B cell (primary cell): ENCODE results near the gene TMEM255B. TPM values are rescaled to one million over a fixed set of nuclear protein-coding genes. Genes with fewer than 3 reads are reported as not detected.

Experiments used
- ATAC-seq: fragments of 200-7000 bp; cut with Tn5 transposase; one replicate; pipeline ENCODE4 v1.10.0; 2021; ENCODE audit warnings: low read depth, mild to moderate bottlenecking, moderate number of reproducible peaks, moderate library complexity
- CTCF ChIA-PET: fragments of 350-600 bp; sonication (Branson Sonifier 250); formaldehyde crosslinking; loops from one replicate; lab custom pipeline; 2021; ENCODE audit warnings: antibody characterized with exemption, inconsistent platforms; lab: Charles Lee
- POLR2A ChIA-PET: fragments of 350-600 bp; sonication (Branson Sonifier 250); formaldehyde crosslinking; loops from one replicate; lab custom pipeline; 2021; ENCODE audit warnings: antibody characterized with exemption; lab: Charles Lee
- DNase-seq: peaks from one replicate; pipeline ENCODE4 v3.0.0; 2013
- H2AFZ ChIP-seq: 2 replicates; pipeline ENCODE4 v1.6.1; 2012; ENCODE audit warnings: mild to moderate bottlenecking, low read depth, low read length; ENCODE audit not compliant: insufficient read depth, poor library complexity, severe bottlenecking
- H3K27ac ChIP-seq, 2 donors: 1 replicate in 1 of 2; 2 replicates in 1 of 2; pipeline ENCODE4 v1.5.1; 2012 to 2013; ENCODE audit warnings: low read length in 2 of 2, mild to moderate bottlenecking in 2 of 2, moderate library complexity in 1 of 2
- H3K27me3 ChIP-seq, 4 experiments: fragments of 200-600 bp in 1 of 4; sonication (generic) in 1 of 4; replicated peaks in 1 of 4; 1 replicate in 2 of 4; 2 replicates in 2 of 4; pipeline versions ENCODE4 v1.6.1 to v1.7.0; 2013 to 2016; ENCODE audit warnings: low read length in 3 of 4, mild to moderate bottlenecking in 2 of 4, mixed read lengths in 1 of 4, moderate library complexity in 1 of 4; ENCODE audit not compliant: insufficient read depth in 4 of 4, control insufficient read depth in 3 of 4; ENCODE audit errors: control extremely low read depth in 1 of 4
- H3K36me3 ChIP-seq, 2 experiments: replicated peaks in 1 of 2; 1 replicate in 1 of 2; 2 replicates in 1 of 2; pipeline versions ENCODE4 v1.6.1 to v1.7.1; 2013; ENCODE audit warnings: low read length in 1 of 2; ENCODE audit not compliant: insufficient read depth in 2 of 2, control insufficient read depth in 1 of 2; ENCODE audit errors: control extremely low read depth in 1 of 2, extremely low read depth in 1 of 2
- H3K4me1 ChIP-seq, 2 donors: fragments of 200-600 bp in 1 of 2; sonication (generic) in 1 of 2; 1 replicate in 1 of 2; 2 replicates in 1 of 2; pipeline versions ENCODE4 v1.5.1 to v1.6.1; 2013 to 2017; ENCODE audit warnings: low read length in 2 of 2; ENCODE audit not compliant: control insufficient read depth in 2 of 2, insufficient read depth in 2 of 2
- H3K4me2 ChIP-seq: replicated peaks from 2 replicates; pipeline ENCODE3; 2012; ENCODE audit warnings: mild to moderate bottlenecking, low read depth, low read length; ENCODE audit not compliant: poor library complexity, severe bottlenecking
- H3K4me3 ChIP-seq, 5 experiments: fragments of 200-600 bp in 1 of 5; sonication (generic) in 1 of 5; 1 replicate in 3 of 5; 2 replicates in 2 of 5; pipeline versions ENCODE4 v1.5.1 to v1.7.0; 2011 to 2016; ENCODE audit warnings: low read length in 4 of 5, mild to moderate bottlenecking in 4 of 5, low read depth in 2 of 5, control low read depth in 1 of 5, moderate library complexity in 1 of 5; ENCODE audit not compliant: insufficient read depth in 1 of 5; ENCODE audit errors: control extremely low read depth in 1 of 5, extremely low read depth in 1 of 5
- H3K79me2 ChIP-seq: fragments of 200-600 bp; sonication (generic); one replicate; pipeline ENCODE4 v1.6.0; 2016; ENCODE audit warnings: low read length; ENCODE audit not compliant: control insufficient read depth, insufficient read depth
- H3K9ac ChIP-seq: fragments of 200-600 bp; sonication (generic); 2 replicates; pipeline ENCODE4 v1.6.1; 2017; ENCODE audit warnings: mild to moderate bottlenecking, low read length, moderate library complexity
- H3K9me3 ChIP-seq, 3 donors: one replicate each; pipeline versions ENCODE4 v1.6.1 to v1.7.1; 2013; ENCODE audit warnings: low read length in 2 of 3; ENCODE audit not compliant: control insufficient read depth in 2 of 3, insufficient read depth in 1 of 3; ENCODE audit errors: control extremely low read depth in 1 of 3
- H4K20me1 ChIP-seq: 2 replicates; pipeline ENCODE4 v1.6.0; 2012; ENCODE audit warnings: mild to moderate bottlenecking, low read length; ENCODE audit not compliant: insufficient read depth, control insufficient read depth, poor library complexity, severe bottlenecking
- H3K27ac Mint-ChIP-seq: one replicate; pipeline ENCODE4 v1.8.0; 2021; ENCODE audit warnings: mixed read lengths
- H3K27me3 Mint-ChIP-seq: one replicate; pipeline ENCODE4 v1.8.0; 2021; ENCODE audit warnings: mixed read lengths
- H3K4me1 Mint-ChIP-seq: one replicate; pipeline ENCODE4 v1.8.0; 2021; ENCODE audit warnings: mixed read lengths
- H3K4me3 Mint-ChIP-seq: one replicate; pipeline ENCODE4 v1.8.0; 2021; ENCODE audit warnings: mixed read lengths
- H3K9me3 Mint-ChIP-seq: one replicate; pipeline ENCODE4 v1.8.0; 2022; ENCODE audit warnings: mixed read lengths; ENCODE audit not compliant: insufficient read depth
- EZH2 ChIP-seq: IDR thresholded peaks from 2 replicates; pipeline ENCODE4 v1.6.1; 2012; ENCODE audit warnings: borderline replicate concordance, low read depth, mild to moderate bottlenecking, moderate library complexity, low read length; ENCODE audit not compliant: insufficient read depth, poor library complexity, severe bottlenecking
- WGBS: methylation state at CpG from one replicate; pipeline ENCODE4 v1.1.5; 2013; ENCODE audit warnings: missing lambda C conversion rate; ENCODE audit not compliant: insufficient coverage; 5-methylcytosine and 5-hydroxymethylcytosine counted together
- intact Hi-C: fragments of 100-400 bp; cut with micrococcal nuclease; formaldehyde crosslinking; loops from one replicate; pipeline ENCODE4 v1.10.0; 2022
- polyA plus RNA-seq: library from polyadenylated mRNA; depleted of rRNA; stranded (reverse); fragments of >200 nt; gene quantifications from 2 replicates; pipeline ENCODE4 v1.2.3, GENCODE V29; 2012
- total RNA-seq, 2 donors: library from RNA; stranded (reverse); fragments of 120-200 nt in 1 of 2; gene quantifications; 1 replicate in 1 of 2; 2 replicates in 1 of 2; pipeline versions ENCODE4 v1.2.3 to v1.2.4, GENCODE V29; 2013 to 2022
- TF ChIP-seq, protein P1 (sequence below): fragments of 200-600 bp; IDR thresholded peaks from one replicate; pipeline ENCODE4 v1.8.0; 2022; ENCODE audit warnings: antibody characterized with exemption, mild to moderate bottlenecking

Gene TMEM255B
- total and polyA plus RNA-seq, 2 donors (not counting 1 experiment from before 2014, with no cell fraction given), result 2.1 to 8.2 TPM

DNA sequence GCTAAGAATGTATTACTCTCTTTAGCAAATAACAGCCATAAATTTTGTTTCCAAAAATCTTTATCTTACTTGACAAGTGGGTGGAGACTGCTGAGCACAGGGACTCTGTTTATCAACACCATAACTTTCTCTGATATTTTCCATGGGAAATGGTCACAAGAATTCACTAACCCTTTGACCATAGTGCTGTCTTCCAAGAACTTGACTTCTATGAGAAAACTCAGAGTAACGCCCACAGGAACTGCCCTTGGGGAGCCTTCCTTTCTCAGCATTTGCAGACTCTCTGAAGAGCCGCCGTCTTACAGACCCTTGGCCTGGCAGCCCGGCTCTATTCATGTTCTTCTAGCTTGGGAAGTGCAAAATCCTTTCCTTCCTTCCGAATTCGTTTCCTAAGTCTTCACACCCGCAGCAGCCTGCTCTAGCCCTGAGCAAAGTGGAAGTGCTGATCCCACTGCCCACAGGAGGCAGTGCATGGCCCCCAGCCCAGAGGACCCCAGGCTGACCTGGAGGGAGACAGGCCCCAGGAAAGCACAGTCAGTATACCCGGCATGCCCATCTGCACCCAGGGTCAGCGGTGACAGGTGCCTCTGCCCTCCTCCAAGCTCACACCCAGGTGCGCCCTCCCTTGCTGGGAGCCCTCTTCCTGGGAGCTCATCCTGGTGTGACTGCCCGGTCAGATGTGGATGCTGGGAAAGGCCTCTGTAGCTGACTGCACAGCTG lies 94.7 kb downstream of the TMEM255B start:
- Histone ChIP-seq H3K4me3 (no peak overlapping the region), H3K9me3 (peaks cover 0 to 27% (median 0%) of the 10 kb centered on the region in 3 donors), H4K20me1 (no peaks in the 10 kb centered on the region), H3K36me3 (no peaks in the 10 kb centered on the region), H3K4me2 (no peak overlapping the region), H3K79me2 (no peaks in the 10 kb centered on the region), H3K27ac (no peak overlapping the region), H3K27me3 (peaks cover 0 to 44% (median 14%) of the 10 kb centered on the region in 4 experiments), H3K9ac (no peak overlapping the region), H2AFZ (no peak overlapping the region), H3K4me1 (peaks cover 0 to 8% of the 10 kb centered on the region in 2 donors)
- Mint-ChIP-seq H3K27me3 (peaks cover 30% of the 10 kb centered on the region), H3K27ac (no peak overlapping the region), H3K9me3 (peaks cover 3% of the 10 kb centered on the region), H3K4me1 (peaks cover 6% of the 10 kb centered on the region), H3K4me3 (no peak overlapping the region)
- TF ChIP-seq EZH2, result no peak
- TF ChIP-seq, protein P1, sequence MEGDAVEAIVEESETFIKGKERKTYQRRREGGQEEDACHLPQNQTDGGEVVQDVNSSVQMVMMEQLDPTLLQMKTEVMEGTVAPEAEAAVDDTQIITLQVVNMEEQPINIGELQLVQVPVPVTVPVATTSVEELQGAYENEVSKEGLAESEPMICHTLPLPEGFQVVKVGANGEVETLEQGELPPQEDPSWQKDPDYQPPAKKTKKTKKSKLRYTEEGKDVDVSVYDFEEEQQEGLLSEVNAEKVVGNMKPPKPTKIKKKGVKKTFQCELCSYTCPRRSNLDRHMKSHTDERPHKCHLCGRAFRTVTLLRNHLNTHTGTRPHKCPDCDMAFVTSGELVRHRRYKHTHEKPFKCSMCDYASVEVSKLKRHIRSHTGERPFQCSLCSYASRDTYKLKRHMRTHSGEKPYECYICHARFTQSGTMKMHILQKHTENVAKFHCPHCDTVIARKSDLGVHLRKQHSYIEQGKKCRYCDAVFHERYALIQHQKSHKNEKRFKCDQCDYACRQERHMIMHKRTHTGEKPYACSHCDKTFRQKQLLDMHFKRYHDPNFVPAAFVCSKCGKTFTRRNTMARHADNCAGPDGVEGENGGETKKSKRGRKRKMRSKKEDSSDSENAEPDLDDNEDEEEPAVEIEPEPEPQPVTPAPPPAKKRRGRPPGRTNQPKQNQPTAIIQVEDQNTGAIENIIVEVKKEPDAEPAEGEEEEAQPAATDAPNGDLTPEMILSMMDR, result no peak
- 60% methylated on average over 11 of the region's 11 CpGs for WGBS
- DNase-seq, result no peak
- CTCF ChIA-PET, result no interaction called here
- intact Hi-C loops, result no loop called here
- POLR2A ChIA-PET, result no interaction called here
- no peak for ATAC-seq

DNA sequence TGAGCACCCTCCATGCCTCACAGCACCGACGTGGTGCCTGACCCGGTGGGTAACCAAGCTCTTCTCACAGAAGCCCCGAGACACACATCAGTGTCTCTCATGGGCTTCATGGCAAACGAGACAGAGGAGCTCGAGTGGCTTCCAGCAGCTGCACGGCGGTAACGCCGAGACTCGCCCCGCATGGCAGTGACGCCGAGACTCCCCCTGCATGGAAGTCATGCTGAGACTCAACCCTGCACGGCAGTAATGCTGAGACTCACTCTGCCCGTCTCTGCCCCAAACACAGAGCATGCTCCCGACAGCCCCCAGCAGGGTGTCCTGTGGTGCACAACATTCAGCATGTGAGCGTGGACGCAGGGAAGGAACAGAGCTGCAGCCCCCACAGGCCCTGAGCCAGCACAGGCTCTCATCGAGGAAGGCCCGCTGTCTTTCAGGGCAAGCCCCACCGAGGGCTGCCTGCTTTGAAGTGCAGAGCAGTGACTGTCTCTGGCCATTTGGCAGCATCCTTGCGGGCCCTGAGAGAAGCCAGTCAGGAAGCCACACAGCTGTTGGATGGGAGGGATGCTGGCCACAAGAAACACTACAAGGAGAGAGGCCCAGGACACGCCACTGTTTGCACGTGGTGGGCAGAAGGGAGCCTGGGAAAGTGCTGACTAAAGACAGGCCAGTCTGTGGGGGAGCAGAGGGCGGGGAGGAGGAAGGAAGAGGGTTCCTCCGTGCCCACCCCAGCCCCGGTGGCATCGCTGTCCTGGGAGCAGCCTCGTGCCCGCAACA lies 95.4 kb downstream of the TMEM255B start:
- Histone ChIP-seq H2AFZ (no peak overlapping the region), H3K9me3 (peaks cover 0 to 23% (median 0%) of the 10 kb centered on the region in 3 donors), H3K27ac (no peak overlapping the region), H3K4me3 (no peak overlapping the region), H4K20me1 (no peaks in the 10 kb centered on the region), H3K9ac (no peak overlapping the region), H3K4me1 (peaks cover 0 to 8% of the 10 kb centered on the region in 2 donors), H3K79me2 (no peaks in the 10 kb centered on the region), H3K4me2 (no peak overlapping the region), H3K36me3 (no peaks in the 10 kb centered on the region), H3K27me3 (peaks cover 0 to 44% (median 13%) of the 10 kb centered on the region in 4 experiments)
- POLR2A ChIA-PET, result no interaction called here
- ATAC-seq, result no peak
- H3K27me3 Mint-ChIP-seq, result peaks cover 31% of the 10 kb centered on the region
- TF ChIP-seq, protein P1, result no peak
- H3K9me3 Mint-ChIP-seq, result peaks cover 5% of the 10 kb centered on the region
- intact Hi-C loops, result no loop called here
- H3K4me3 Mint-ChIP-seq, result no peak overlapping the region
- no peak for DNase-seq
- no peak overlapping the region for H3K27ac Mint-ChIP-seq
- CTCF ChIA-PET, result no interaction called here
- WGBS, result 35% methylated on average over 31 of the region's 31 CpGs
- H3K4me1 Mint-ChIP-seq, result peaks cover 6% of the 10 kb centered on the region
